HG02938 (cell line): ENCODE data around the gene CDR2L.
A peak's percentile ranks its signal among the peaks of the same experiment; 100 is the strongest.

Experiments
- ATAC-seq: cut with Tn5 transposase; IDR thresholded peaks from one replicate; pipeline ENCODE4 v1.9.1; 2021; ENCODE audit warnings: mild to moderate bottlenecking, moderate library complexity; ENCODE audit not compliant: unreplicated experiment

Gene CDR2L

GRCh38 chr17:74987418-74987908 is at the start of gene CDR2L:
Gene CDR2L, plus strand, starts transcription at chr17:74987632. Its CDS starts 412 bp downstream, at chr17:74988044.
- ATAC-seq = peak; percentile 84

GRCh38 chr17:74938194-74938950 is 49.1 kb upstream of the CDR2L start:
- ATAC-seq = no peak

GRCh38 chr17:74939534-74939933 is 47.9 kb upstream of the CDR2L start:
- ATAC-seq = no peak

- no peak for ATAC-seq
These were observed 46.2 kb upstream of the CDR2L start for GRCh38 chr17:74941128-74941725.

- no peak for ATAC-seq
These were observed 43.5 kb upstream of the CDR2L start for GRCh38 chr17:74943808-74944522.

- ATAC-seq = peak; percentile 42
These were observed 41.9 kb upstream of the CDR2L start for GRCh38 chr17:74945543-74945942.

- no peak for ATAC-seq
These were observed 40.8 kb upstream of the CDR2L start for GRCh38 chr17:74946641-74947040.

GRCh38 chr17:74947041-74947754 is 40.2 kb upstream of the CDR2L start:
- ATAC-seq = no peak

- no peak for ATAC-seq
These were observed 37.8 kb upstream of the CDR2L start for GRCh38 chr17:74949455-74950115.

- no peak for ATAC-seq
These were observed 37.2 kb upstream of the CDR2L start for GRCh38 chr17:74950207-74950606.

GRCh38 chr17:74951065-74951464 is 36.4 kb upstream of the CDR2L start:
- ATAC-seq = no peak

- ATAC-seq = no peak
These were observed 35.6 kb upstream of the CDR2L start for GRCh38 chr17:74951680-74952421.

- ATAC-seq = no peak
These were observed 34.9 kb upstream of the CDR2L start for GRCh38 chr17:74952431-74953133.

GRCh38 chr17:74953134-74953687 is 34.2 kb upstream of the CDR2L start:
- no peak for ATAC-seq

- no peak for ATAC-seq
These were observed 33.3 kb upstream of the CDR2L start for GRCh38 chr17:74954115-74954514.

GRCh38 chr17:74954665-74955421 is 32.6 kb upstream of the CDR2L start:
- ATAC-seq = no peak

- no peak for ATAC-seq
These were observed 31.3 kb upstream of the CDR2L start for GRCh38 chr17:74956093-74956492.
